Right lobe of liver (tissue), 6 donors: Measurements from ENCODE around the gene RPL39L. TPM values are rescaled to one million over a fixed set of nuclear protein-coding genes. Genes with fewer than 3 reads are reported as not detected.

Experiments
- ATAC-seq, 4 donors: fragments of 200-7000 bp; cut with Tn5 transposase; one replicate each; pipeline ENCODE4 v1.9.1; 2020; ENCODE audit warnings: mild to moderate bottlenecking in 4 of 4, moderate library complexity in 4 of 4
- DNase-seq, 3 donors: peaks; one replicate each; pipeline ENCODE4 v3.0.0-alpha.2; 2020
- H3K27ac ChIP-seq, 3 donors: fragments of 200-600 bp; one replicate each; pipeline ENCODE4 v1.8.0; 2022
- H3K27me3 ChIP-seq, 2 donors: fragments of 200-600 bp; one replicate each; pipeline ENCODE4 v1.8.0; 2022
- H3K36me3 ChIP-seq, 4 donors: fragments of 200-600 bp; sonication (generic) in 1 of 4; one replicate each; pipeline versions ENCODE4 v1.5.1 to v1.8.0; 2017 to 2022; ENCODE audit warnings: control low read depth in 1 of 4
- H3K4me1 ChIP-seq, 4 donors: fragments of 200-600 bp; sonication (generic) in 1 of 4; one replicate each; pipeline versions ENCODE4 v1.5.1 to v1.8.0; 2017 to 2022; ENCODE audit warnings: control low read depth in 1 of 4
- H3K4me3 ChIP-seq, 3 donors: fragments of 200-600 bp; one replicate each; pipeline ENCODE4 v1.8.0; 2022
- H3K9me3 ChIP-seq, 4 donors: fragments of 200-600 bp; sonication (generic) in 1 of 4; one replicate each; pipeline versions ENCODE4 v1.5.1 to v1.8.0; 2017 to 2022; ENCODE audit warnings: control low read depth in 1 of 4
- POLR2A ChIP-seq: fragments of 450-650 bp; IDR thresholded peaks from one replicate; pipeline ENCODE4 v1.6.1; 2017; ENCODE audit warnings: antibody characterized with exemption, mild to moderate bottlenecking
- WGBS: methylation state at CpG from one replicate; pipeline ENCODE4 v1.1.6; 2018; ENCODE audit warnings: low coverage, low lambda C conversion rate; ENCODE audit not compliant: insufficient coverage; ENCODE audit errors: missing lambda C conversion rate; 5-methylcytosine and 5-hydroxymethylcytosine counted together
- intact Hi-C, 2 donors: fragments of 100-400 bp; cut with DNase I; formaldehyde crosslinking; loops; one replicate each; pipeline versions ENCODE4 v1.11.2 to v1.14.1; 2022
- total RNA-seq, 6 experiments: library from RNA; depleted of rRNA in 2 of 6; stranded (reverse); fragments of >200 nt in 2 of 6; fragmentation: NEBNext Ultra II Directional in 3 of 6; extraction: Animal tissue kit (Norgen Biotek cat#: 25700) in 3 of 6; gene quantifications; one replicate each; pipeline versions ENCODE4 v1.1.0 to v1.2.4, GENCODE V29; 2016 to 2023
- TF ChIP-seq, protein P1 (sequence below), 4 donors: fragments of 200-600 bp in 3 of 4; fragments of 450-650 bp in 1 of 4; IDR thresholded peaks; one replicate each; pipeline versions ENCODE4 v1.5.1 to v1.8.0; 2016 to 2022; ENCODE audit warnings: antibody characterized with exemption in 4 of 4, mild to moderate bottlenecking in 2 of 4
- donor health status: DM: no; HTN: yes; CAD: no.
- donor health status: DM: no; HTN: no; CAD: no.
- donor health status: DM: no; HTN: no; CAD: no.
- donor health status: DM: no; HTN: yes; CAD: no.
- donor health status: DM: no; HTN: yes; CAD: no.

RPL39L gene
- total RNA-seq, 6 experiments from 2014 or later, result 1.2 to 10.5 (median 2.9) TPM

DNA sequence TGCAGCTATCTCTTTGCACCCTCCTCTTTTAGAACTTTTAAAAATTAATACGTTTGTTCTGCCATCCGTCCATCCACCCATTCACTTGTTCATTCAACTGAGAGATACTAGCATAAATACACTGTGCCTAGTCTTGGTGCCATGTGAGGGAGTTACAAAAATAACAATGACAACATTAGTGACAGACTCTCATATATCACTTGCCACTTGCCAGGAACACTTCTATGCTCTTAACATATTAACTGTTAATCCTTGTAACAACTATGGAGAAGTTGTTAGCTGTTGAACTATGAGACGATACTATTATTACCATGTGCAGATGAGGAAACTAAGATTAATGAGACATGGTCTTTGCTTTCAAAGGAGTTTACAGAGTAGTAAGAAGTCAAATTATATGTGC is 33.6 kb downstream of the RPL39L start:
- Histone ChIP-seq H3K27me3 (no peaks in the 10 kb centered on the region), H3K4me3 (no peak overlapping the region), H3K9me3 (no peaks in the 10 kb centered on the region), H3K4me1 (peaks cover 0 to 9% (median 0%) of the 10 kb centered on the region in 4 donors), H3K27ac (no peak overlapping the region), H3K36me3 (no peaks in the 10 kb centered on the region)
- DNase-seq (no peak), ATAC-seq (no peak)
- TF ChIP-seq, protein P1, sequence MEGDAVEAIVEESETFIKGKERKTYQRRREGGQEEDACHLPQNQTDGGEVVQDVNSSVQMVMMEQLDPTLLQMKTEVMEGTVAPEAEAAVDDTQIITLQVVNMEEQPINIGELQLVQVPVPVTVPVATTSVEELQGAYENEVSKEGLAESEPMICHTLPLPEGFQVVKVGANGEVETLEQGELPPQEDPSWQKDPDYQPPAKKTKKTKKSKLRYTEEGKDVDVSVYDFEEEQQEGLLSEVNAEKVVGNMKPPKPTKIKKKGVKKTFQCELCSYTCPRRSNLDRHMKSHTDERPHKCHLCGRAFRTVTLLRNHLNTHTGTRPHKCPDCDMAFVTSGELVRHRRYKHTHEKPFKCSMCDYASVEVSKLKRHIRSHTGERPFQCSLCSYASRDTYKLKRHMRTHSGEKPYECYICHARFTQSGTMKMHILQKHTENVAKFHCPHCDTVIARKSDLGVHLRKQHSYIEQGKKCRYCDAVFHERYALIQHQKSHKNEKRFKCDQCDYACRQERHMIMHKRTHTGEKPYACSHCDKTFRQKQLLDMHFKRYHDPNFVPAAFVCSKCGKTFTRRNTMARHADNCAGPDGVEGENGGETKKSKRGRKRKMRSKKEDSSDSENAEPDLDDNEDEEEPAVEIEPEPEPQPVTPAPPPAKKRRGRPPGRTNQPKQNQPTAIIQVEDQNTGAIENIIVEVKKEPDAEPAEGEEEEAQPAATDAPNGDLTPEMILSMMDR (IDR thresholded peaks at IDR 0.05), result no peak
- no peak for TF ChIP-seq POLR2A
- intact Hi-C loops, result loop anchor here in 1 of 2 donors (10.0 kb wide), 1 partner anchor 59 kb away; no protein-coding TSS in a partner anchor
- 85% methylated on average over 3 of the region's 3 CpGs for WGBS

DNA sequence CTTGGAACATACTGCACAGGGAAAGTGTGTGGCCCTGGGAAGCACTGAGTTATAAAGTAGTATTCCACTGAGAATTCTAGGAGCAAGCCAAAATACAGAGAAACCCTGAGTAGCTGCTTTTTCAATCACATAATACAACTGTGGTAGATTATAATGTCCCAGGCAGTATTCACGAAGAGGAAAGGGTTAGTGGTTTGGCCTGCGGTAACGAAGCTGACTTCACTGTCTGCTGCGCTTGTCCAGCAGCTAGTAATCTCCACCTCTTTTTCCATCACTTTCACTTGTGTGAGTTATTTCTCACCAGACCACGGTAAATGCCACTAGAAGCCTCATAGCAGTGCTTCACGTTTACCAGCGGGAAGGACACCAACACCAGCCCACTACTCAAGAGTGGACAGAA is 34.4 kb downstream of the RPL39L start:
- DNase-seq (no peak), ATAC-seq (no peak)
- H3K36me3 ChIP-seq, result no peaks in the 10 kb centered on the region
- H3K4me1 ChIP-seq, result peaks cover 0 to 9% (median 0%) of the 10 kb centered on the region in 4 donors
- WGBS, result 72% methylated on average over 2 of the region's 7 CpGs
- no peaks in the 10 kb centered on the region for H3K27me3 ChIP-seq
- H3K4me3 ChIP-seq, result no peak overlapping the region
- H3K9me3 ChIP-seq, result no peaks in the 10 kb centered on the region
- no peak overlapping the region for H3K27ac ChIP-seq
- TF ChIP-seq, protein P1 (IDR thresholded peaks at IDR 0.05), result no peak
- no peak for TF ChIP-seq POLR2A
- intact Hi-C loops, result loop anchor here in 1 of 2 donors (10.0 kb wide), 1 partner anchor 60 kb away; no protein-coding TSS in a partner anchor

DNA sequence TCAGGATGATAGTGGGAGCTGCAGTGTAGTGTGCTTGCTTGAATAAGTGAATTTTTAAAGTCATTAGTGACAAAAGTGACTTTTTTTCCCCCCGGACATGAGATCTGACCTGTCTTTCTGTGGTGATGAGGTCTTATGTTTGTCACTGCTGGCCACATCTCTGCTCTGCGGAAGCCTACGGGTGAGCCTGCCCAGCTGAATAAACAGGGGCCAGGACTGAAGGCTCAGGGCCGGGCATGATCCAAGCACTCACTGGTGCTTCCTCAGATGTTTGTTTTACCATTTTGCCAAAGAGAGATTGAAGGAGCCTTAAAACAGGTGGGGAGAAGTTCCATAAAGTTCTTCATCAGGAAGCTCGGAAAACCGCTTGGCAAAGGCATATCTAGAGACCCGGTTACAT is 35.0 kb downstream of the RPL39L start:
- Histone ChIP-seq H3K9me3 (no peaks in the 10 kb centered on the region), H3K4me1 (peaks cover 0 to 9% (median 0%) of the 10 kb centered on the region in 4 donors), H3K27me3 (no peaks in the 10 kb centered on the region), H3K36me3 (no peaks in the 10 kb centered on the region), H3K27ac (no peak overlapping the region), H3K4me3 (no peak overlapping the region)
- ATAC-seq (no peak), DNase-seq (no peak)
- intact Hi-C loops, result loop anchor here in 1 of 2 donors (10.0 kb wide), 1 partner anchor 60 kb away; no protein-coding TSS in a partner anchor
- no peak for TF ChIP-seq POLR2A
- WGBS, result 95% methylated on average over 4 of the region's 7 CpGs

DNA sequence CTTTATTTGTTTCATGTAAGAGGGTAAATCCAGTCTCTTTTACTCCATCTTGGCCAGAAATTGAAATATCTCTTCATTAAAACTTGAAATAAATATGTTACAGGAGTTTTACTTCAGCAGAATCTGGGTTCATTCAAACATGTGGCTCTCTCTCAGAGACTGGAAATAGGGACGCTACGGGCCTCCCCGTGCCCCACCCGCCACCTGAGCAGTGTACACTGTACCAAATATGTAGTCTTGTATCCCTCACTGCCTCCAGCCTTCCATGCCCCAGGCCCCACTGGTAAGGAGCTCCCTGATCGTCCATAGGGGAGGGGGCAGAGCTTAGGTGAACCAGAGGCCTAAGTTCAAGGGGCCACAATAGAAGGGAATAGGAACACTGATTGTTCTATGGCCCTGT is 36.0 kb downstream of the RPL39L start:
- Histone ChIP-seq H3K27ac (no peak overlapping the region), H3K4me1 (peaks cover 0 to 9% (median 0%) of the 10 kb centered on the region in 4 donors), H3K9me3 (no peaks in the 10 kb centered on the region), H3K4me3 (no peak overlapping the region), H3K36me3 (no peaks in the 10 kb centered on the region), H3K27me3 (no peaks in the 10 kb centered on the region)
- WGBS, result 100% methylated on average over 5 of the region's 5 CpGs
- intact Hi-C loops, result loop anchor here in 1 of 2 donors (10.0 kb wide), 1 partner anchor 62 kb away; no protein-coding TSS in a partner anchor
- no peak for ATAC-seq
- TF ChIP-seq POLR2A, result no peak
- TF ChIP-seq, protein P1 (IDR thresholded peaks at IDR 0.05), result no peak
- DNase-seq, result no peak

DNA sequence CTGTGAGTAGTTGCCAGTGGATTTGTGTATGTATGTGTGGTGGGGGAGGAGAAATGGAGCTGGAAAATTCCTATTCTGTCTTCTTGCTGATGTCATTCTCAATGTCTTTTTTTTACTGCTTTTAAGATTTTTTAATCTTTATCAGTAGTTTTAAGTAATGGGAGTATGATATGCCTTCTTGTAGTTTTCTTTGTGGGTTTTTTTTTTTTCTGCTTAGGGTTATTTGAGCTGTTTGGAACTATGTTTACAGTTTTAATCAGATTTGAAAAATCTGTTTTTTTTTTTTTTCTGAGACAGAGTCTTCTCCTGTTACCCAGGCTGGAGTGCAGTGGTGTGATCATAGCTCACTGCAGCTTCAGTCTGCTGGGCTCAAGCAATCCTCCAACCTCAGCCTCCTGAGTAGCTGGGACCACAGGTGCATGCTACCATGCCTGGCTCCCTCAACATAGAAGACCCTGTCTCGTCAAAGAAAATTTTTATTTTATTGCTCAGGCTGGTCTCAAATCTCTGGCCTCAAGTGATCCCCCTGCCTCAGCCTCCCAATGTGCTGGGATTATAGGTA is 37.1 kb downstream of the RPL39L start:
- Histone ChIP-seq H3K4me1 (peaks cover 0 to 9% (median 0%) of the 10 kb centered on the region in 4 donors), H3K36me3 (no peaks in the 10 kb centered on the region), H3K4me3 (peak overlapping the region; percentile 10 to 44 (median 29)), H3K27me3 (no peaks in the 10 kb centered on the region), H3K9me3 (no peaks in the 10 kb centered on the region), H3K27ac (peak overlapping the region; percentile 15 to 45 (median 37))
- intact Hi-C loops, result loop anchor here in 1 of 2 donors (10.0 kb wide), 1 partner anchor 63 kb away; no protein-coding TSS in a partner anchor
- peak; percentile 17 to 37 (median 28) for ATAC-seq
- DNase-seq, result no peak
- WGBS, result no CpG with 5 or more reads among the region's 1 CpG
- no peak for TF ChIP-seq POLR2A
- TF ChIP-seq, protein P1 (IDR thresholded peaks at IDR 0.05), result no peak
